ENCODE data around the gene CDKN2B-AS1.

The CDKN2B-AS1 gene

GRCh38 chr9:22157828-22158227 lies 163.2 kb downstream of the CDKN2B-AS1 start:
- no peak overlapping the region for H3K4me3 ChIP-seq (replicated peaks in 1 of 2; ENCODE audit: low read depth in 2 of 2, low read length in 2 of 2)
- DNase-seq (ENCODE audit: low read depth in 2 of 2): peak in 1 of 2 donors; percentile 13
- no peak for TF ChIP-seq CTCF (IDR thresholded peaks at IDR 0.05; ENCODE audit: low read depth, low read length)

GRCh38 chr9:22158271-22158670 lies 163.7 kb downstream of the CDKN2B-AS1 start:
- DNase-seq (ENCODE audit: low read depth in 2 of 2): peak in 1 of 2 donors; percentile 46
- H3K4me3 ChIP-seq (replicated peaks in 1 of 2; ENCODE audit: low read depth in 2 of 2, low read length in 2 of 2): no peak overlapping the region
- TF ChIP-seq CTCF (IDR thresholded peaks at IDR 0.05; ENCODE audit: low read depth, low read length): no peak

- peak; percentile 87 to 92 for DNase-seq (ENCODE audit: low read depth in 2 of 2)
Observed at GRCh38 chr9:22158927-22159346, 164.3 kb downstream of the CDKN2B-AS1 start.

GRCh38 chr9:22159586-22159985 lies 165.0 kb downstream of the CDKN2B-AS1 start:
- no peak for DNase-seq (ENCODE audit: low read depth in 2 of 2)
- H3K4me3 ChIP-seq (replicated peaks in 1 of 2; ENCODE audit: low read depth in 2 of 2, low read length in 2 of 2): no peak overlapping the region
- no peak for TF ChIP-seq CTCF (IDR thresholded peaks at IDR 0.05; ENCODE audit: low read depth, low read length)

More at GRCh38 chr9:22158927-22159346, 164.3 kb downstream of the CDKN2B-AS1 start:
- no peak overlapping the region for H3K4me3 ChIP-seq (replicated peaks in 1 of 2; ENCODE audit: low read depth in 2 of 2, low read length in 2 of 2)
- TF ChIP-seq CTCF (IDR thresholded peaks at IDR 0.05; ENCODE audit: low read depth, low read length): no peak

GRCh38 chr9:22160221-22160620 lies 165.6 kb downstream of the CDKN2B-AS1 start:
- no peak for TF ChIP-seq CTCF (IDR thresholded peaks at IDR 0.05; ENCODE audit: low read depth, low read length)
- DNase-seq (ENCODE audit: low read depth in 2 of 2): no peak
- no peak overlapping the region for H3K4me3 ChIP-seq (replicated peaks in 1 of 2; ENCODE audit: low read depth in 2 of 2, low read length in 2 of 2)

- no peak for TF ChIP-seq CTCF (IDR thresholded peaks at IDR 0.05; ENCODE audit: low read depth, low read length)
- peak in 1 of 2 donors; percentile 10 for DNase-seq (ENCODE audit: low read depth in 2 of 2)
- H3K4me3 ChIP-seq (replicated peaks in 1 of 2; ENCODE audit: low read depth in 2 of 2, low read length in 2 of 2): no peak overlapping the region
Observed at GRCh38 chr9:22165144-22165543, 170.6 kb downstream of the CDKN2B-AS1 start.

- H3K4me3 ChIP-seq (replicated peaks in 1 of 2; ENCODE audit: low read depth in 2 of 2, low read length in 2 of 2): no peak overlapping the region
- no peak for TF ChIP-seq CTCF (IDR thresholded peaks at IDR 0.05; ENCODE audit: low read depth, low read length)
- DNase-seq (ENCODE audit: low read depth in 2 of 2): peak; percentile 63 to 64
Observed at GRCh38 chr9:22169243-22169642, 174.7 kb downstream of the CDKN2B-AS1 start.

All from cardiac fibroblast (primary cell).